ENCODE measurements around the gene ATXN1. TPM values are rescaled to one million over a fixed set of nuclear protein-coding genes. Genes with fewer than 3 reads are reported as not detected.
A peak's percentile ranks its signal among the peaks of the same experiment; 100 is the strongest.
"Not testable (repeated sequence)": the region's sequence is repeated elsewhere in the genome, so short reads cannot be mapped to it uniquely, and the experiment has no call there.

ATXN1 gene
- total RNA-seq, 1 donor from 2014 or later, result 60.0 TPM

DNA sequence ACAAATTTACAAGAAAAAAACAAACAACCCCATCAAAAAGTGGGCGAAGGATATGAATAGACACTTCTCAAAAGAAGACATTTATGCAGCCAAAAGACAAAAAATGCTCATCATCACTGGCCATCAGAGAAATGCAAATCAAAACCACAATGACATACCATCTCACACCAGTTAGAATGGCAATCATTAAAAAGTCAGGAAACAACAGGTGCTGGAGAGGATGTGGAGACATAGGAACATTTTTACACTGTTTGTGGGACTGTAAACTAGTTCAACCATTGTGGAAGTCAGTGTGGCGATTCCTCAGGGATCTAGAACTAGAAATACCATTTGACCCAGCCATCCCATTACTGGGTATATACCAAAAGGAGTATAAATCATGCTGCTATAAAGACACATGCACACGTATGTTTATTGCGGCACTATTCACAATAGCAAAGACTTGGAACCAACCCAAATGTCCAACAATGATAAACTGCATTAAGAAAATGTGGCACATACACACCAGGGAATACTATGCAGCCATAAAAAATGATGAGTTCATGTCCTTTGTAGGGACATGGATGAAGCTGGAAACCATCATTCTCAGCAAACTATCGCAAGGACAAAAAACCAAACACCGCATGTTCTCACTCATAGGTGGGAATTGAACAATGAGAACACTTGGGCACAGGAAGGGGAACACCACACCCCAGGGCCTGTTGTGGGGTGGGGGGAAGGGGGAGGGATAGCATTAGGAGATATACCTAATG is 58.5 kb downstream of the ATXN1 start:
- not testable (repeated sequence) for DNase-seq (ENCODE audit: low read depth)

DNA sequence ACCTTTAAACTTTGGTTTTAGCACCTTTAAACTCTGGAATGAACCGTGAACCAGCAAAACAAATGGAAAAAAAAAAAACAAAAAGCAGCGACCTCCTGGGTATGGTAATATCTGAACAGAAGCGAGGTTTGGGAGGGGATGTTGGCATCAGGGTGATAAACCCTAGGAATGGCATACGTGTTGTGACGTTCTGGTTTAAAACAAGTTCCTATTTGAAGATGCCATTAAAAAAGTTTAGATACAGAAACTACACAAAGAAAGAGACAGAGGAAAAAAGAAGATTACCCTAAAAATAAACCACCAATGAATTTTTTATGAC is 60.4 kb downstream of the ATXN1 start:
- no peak for DNase-seq (ENCODE audit: low read depth)

DNA sequence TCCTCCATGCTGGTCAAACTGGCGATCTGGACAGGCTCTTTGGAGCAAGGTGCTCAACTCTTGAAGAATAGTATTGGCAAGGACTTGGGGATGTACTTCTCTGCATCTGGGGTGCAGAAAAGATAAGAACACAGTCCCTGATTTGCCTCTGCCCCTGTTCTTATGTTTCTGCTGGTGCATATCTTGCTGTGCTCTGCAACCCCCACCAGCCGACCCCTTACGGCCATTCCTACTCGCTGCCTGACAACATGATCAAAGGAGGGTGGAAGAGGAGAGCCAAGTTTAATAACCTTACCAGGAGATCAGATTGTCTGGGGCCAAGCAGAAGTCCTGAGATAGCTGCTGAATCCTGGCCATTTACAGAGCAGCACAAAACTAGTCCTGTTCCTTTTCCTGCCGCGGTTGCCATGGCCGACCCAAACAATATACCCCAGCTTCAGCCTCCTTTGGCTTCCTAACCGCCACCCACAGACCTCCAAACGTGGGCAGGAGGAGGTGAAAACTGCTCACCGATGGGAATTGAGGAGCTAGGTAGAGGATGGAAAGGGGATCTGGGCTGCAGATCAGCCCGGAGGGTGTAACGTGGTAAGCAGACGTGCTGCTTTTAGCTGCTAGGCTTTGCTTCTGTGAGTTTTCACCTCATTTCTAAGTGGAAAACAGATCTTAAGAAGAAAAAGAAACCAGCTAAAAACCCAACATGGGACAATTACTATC is 60.9 kb downstream of the ATXN1 start:
- DNase-seq (ENCODE audit: low read depth), result no peak

DNA sequence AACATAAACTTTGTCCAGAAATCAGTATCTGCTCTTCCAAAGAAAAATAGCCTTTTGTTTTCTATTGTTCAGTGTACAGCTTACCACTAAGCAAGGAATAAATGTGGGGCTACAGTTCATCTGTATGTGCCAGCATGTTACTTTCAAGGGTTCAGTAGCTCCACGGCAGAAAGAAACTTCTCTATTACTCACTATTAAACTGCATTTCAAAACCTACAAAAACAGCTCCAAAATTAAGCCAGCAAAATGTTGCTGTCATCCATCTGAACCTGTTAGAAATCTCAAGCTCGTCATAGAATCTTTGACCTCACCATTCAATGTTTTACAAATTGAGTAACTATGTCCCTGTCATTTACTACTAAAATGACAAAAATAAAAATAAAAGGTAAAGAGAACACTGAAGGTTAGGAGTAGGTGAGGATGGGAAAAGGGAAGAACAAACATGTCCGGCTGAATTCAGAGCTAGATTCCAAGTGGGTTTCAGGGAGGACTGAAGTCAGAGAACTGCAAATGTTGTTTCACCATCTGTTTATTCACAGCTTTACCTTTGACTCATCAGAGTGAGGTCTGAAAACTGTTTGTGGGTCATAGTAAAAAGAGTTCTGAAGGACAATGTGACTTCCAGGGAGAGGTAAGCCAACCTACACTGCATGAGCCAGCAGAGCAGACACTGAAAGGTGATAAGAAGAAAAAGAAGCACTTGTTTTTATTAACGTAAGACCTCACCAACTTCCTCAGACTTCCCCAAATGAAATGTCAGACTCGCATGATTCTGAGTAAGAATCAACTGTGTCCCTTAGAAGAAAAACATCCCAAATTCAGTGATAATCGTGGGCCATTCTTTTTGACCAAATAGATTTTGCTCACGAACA is 62.0 kb downstream of the ATXN1 start:
- DNase-seq (ENCODE audit: low read depth), result peak; percentile 59

- DNase-seq (ENCODE audit: low read depth), result no peak
These were observed 63.1 kb downstream of the ATXN1 start for GRCh38 chr6:16698162-16698533.

DNA sequence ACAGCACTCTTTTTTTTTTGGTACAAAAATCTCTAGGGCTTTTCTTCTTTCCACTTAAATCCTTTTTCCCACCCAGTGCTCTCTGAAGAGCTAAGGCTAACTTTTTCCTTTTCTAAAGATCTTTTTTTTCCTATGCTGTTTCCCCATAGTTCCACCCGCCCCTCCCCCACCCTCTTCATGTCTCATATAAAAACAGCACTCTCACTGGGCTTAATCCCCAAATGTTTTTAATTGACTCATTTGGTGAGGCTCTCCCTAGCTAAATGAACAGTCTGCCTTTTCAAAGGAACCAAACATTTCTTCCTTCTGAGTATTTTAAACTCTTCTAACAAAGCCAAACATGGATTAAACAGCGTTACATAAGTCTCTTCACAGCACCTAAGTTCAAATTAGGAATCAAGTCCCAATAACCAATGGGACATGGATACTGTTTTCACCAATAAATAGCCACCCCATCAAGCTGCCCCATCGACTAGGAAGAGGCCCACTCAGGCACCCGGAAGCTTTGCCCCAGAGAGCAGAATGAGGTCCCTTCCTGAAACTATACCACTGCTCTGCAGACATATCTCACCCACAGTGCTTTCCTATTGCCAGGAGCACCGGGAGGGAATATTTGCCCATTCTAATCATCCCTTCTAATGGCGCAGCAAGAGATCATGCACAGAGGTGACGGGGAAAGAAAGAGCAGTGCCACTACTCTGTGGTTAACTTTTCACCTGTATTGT is 63.7 kb downstream of the ATXN1 start:
- no peak for DNase-seq (ENCODE audit: low read depth)

DNA sequence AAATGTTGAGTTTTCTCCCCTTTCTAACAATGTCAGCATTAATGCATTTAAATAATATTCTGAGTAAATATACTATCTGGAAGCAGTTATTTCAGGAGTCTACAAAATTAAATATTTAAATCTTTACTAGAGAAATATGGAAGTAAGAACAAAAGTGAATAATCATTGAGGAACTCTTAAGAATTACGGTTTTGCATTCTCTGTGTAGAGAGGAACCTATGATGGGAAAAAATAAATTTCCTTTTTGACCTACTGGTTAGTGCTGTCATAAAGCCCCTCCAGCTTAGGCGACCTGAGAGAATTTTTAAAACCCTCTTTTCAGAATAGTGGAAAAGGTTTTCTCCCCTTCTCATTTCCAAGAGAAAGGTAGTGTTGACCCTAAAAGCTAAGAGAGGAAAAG is 64.8 kb downstream of the ATXN1 start:
- DNase-seq (ENCODE audit: low read depth), result no peak

DNA sequence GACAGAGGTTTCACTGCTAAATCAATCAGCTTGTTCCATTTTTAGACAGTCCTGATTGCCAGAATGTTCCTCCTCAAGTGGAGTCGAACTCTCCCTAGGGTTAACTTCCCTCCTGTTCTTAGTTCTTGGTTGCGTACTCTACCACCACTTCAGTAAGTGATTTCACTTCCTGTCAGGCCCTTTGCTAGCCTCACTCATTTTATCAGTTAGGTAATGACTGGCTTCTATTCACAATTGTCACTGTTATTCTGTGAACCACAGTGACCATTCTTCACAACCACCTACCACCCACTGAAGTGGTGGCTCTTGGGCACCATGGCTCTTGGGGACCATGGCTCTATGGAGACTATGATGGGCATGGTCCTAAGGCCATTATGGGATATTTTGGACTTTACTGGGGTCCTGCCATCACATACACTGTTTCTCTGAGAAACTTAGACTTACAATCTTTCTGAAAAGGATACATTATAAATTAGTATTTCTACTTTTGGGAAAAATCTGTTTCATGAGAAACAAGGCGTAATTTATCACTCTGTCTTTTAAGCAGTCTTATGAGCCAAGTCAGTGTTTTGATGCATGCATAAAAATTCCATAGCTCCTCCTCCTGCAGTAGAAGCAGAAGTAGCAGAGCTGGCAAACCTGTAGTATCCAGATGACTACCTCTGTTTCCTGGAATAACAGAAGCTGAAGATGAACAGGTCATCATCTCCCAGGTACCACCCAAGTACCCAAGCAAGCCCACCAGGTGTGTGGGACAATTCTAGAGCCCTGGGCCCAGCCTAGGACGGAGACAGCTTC is 66.3 kb downstream of the ATXN1 start:
- no peak for DNase-seq (ENCODE audit: low read depth)

DNA sequence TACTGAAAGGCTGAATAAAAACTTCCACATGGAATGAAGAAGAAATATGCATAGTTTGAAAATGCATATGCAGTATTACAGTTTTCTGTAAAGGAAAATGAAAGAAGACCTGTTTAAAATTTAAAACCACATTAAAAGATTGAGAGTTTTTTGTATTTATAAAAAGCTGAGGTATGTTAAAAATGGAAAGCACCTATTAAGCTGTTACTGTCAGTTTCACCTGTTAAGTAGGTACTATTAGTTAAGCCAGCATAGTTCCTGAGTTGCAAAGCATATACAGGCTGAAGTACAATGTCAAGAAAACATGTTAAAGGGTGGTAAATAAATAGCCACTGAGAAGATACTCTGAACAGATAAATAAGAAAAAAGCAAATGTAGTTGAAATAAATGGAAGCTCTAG is 69.9 kb downstream of the ATXN1 start:
- no peak for DNase-seq (ENCODE audit: low read depth)

DNA sequence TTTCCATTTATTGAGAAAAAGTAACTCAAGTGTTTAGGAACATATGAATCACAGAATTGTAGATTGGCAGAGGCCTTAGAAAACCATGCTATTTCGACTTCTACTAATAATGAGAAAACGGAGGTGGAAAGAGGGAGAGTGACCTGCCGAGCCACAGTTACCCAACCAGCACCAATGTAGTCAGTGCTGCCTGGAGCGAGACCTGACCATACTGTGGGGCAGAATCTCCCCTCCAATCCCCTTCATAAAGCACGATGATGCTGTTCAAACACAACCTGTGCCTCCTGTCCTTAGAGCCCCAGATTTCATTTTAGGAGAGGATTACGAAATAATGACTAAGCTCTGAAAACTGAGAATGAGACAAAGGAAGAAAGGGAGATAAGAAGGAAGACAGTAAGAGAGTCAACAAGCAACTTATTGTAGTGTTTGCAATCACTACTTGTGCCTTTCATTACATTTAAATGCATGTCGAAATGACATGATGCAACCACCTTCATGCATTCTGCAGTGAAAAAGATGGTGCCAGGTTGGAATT is 70.6 kb downstream of the ATXN1 start:
- no peak for DNase-seq (ENCODE audit: low read depth)

- DNase-seq (ENCODE audit: low read depth), result no peak
These were observed 71.3 kb downstream of the ATXN1 start for GRCh38 chr6:16689788-16690607.

DNA sequence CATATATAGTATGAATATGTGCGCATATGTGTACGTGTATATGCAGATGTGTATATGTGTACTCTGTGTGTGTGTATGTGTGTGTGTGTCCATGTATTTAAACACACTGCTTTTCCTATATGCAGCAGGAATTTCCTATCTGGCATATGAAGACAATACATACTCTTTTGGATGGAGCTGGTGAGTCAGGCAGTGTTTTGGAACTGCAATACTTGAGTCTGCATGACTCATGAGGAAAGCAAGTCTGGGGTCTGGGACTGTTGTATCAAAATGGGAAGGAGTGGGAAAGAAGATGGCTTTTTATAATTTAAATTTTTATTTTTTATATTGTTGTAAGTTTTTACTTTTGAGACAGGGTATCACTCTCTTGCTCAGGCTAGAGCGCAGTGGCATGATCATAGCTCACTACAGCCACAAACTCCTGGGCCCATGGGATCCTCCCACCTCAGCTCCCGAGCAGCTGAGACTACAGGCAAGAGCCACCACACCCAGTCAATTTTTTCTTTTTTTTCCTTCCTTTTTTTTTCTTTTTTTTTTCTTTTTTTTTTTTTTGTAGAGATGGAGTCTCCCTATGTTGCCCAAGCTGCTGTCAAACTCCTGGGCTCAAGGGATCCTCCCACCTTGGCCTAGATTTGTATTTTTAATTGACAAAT is 72.2 kb downstream of the ATXN1 start:
- DNase-seq (ENCODE audit: low read depth), result no peak

GRCh38 chr6:16688436-16688835 is 72.8 kb downstream of the ATXN1 start:
- DNase-seq (ENCODE audit: low read depth), result no peak

- DNase-seq (ENCODE audit: low read depth), result no peak
These were observed 74.2 kb downstream of the ATXN1 start for GRCh38 chr6:16687045-16687444.

DNA sequence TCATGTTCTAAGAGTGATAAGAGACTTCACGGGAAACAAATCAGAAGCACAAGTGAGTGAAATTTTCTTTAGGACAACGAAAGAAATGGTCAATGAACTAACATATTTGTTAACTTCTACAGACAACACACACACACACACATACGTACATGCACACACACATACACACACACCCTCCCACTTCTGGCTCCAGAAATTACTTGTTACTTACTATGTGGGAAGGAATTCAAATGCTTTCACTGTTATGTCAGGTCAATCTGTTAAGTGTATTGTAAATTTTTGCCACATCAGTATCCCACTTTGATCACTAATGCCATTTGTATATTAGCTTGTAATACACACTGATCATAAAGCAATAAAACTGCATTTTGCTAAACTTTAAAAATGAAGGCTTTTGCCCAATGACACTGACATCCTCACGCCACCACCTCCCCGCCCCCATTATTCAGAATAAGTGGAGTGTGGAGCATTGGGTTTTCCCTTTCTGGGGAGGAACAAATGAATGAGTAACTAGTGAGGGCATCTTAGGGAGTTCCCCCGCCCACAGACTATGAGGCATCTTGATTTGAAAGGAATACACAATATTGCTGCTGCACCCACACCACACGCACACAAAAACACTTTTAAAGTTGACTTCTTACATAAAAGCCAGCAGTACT is 76.2 kb downstream of the ATXN1 start:
- no peak for DNase-seq (ENCODE audit: low read depth)

GRCh38 chr6:16684195-16684689 is 77.0 kb downstream of the ATXN1 start:
- DNase-seq (ENCODE audit: low read depth), result no peak

- DNase-seq (ENCODE audit: low read depth), result peak; percentile 68
These were observed 77.5 kb downstream of the ATXN1 start for GRCh38 chr6:16683641-16684194.

All from myocyte (in vitro differentiated cells).